Measurements from ENCODE around the gene FAM3D.
"Not testable (repeated sequence)": the region's sequence is repeated elsewhere in the genome, so short reads cannot be mapped to it uniquely, and the experiment has no call there.

The FAM3D gene

DNA sequence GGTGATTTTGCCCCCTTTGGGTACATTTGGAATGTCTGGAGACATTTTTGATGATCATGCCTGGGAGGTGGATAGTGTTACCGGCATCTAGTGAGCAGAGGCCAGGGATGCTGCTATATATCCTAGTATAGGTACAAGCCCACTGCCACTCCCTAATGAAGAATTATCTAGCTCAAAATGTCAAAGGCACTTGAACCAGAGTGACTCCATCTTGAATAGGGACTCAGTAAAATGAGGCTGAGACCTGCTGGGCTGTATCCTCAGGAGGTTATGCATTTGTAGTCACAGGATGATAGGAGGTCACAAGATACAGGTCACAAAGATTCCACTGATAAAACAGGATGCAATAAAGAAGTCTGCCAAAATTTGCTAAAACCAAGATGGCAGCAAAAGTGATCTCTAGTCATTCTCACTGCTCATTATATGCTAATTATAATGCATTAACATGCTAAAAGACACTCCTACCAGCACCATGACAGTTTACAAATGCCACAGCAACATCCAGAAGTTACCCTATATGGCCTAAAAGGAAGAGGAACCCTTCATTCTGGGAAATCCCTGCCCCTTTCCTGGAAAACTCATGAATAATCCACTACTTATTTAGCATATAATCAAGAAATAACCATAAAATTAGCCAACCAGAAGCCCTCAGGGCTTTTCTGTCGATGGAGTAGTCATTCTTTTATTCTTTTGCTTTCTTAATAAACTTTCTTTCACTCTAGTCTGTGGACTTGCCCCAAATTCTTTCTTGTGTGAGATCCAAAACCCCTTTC lies 40.0 kb upstream of the FAM3D start:
- TF ChIP-seq CTCF (IDR thresholded peaks at IDR 0.05; ENCODE audit: control insufficient read depth, insufficient read depth, low read depth, low read length, missing control alignments), result no peak
- H3K4me3 ChIP-seq (ENCODE audit: control insufficient read depth, low read depth, low read length), result no peak overlapping the region
- DNase-seq (ENCODE audit: low read depth), result no peak

- H3K4me3 ChIP-seq (ENCODE audit: control insufficient read depth, low read depth, low read length), result no peak overlapping the region
- no peak for DNase-seq (ENCODE audit: low read depth)
- no peak for TF ChIP-seq CTCF (IDR thresholded peaks at IDR 0.05; ENCODE audit: control insufficient read depth, insufficient read depth, low read depth, low read length, missing control alignments)
Measured at GRCh38 chr3:58704745-58705144, 38.2 kb upstream of the FAM3D start.

DNA sequence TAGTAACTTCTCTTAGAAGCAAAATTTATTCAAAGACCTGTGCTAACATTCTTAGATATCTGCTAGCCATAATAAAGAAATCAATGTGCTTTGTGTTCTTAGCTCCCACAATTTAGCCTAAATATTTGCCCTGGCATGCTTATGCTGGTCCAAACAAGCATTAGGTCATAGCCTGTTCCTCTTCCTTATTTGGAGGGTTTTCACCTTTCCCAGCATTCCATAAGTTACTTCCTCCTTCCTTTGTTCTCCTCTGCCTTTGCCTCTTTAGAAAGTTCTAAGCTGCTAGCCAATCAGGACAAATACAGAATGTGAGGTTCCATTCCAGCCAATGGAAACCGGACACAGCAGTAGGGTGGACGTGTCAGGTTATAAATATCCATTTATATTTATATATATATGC lies 37.7 kb upstream of the FAM3D start:
- not testable (repeated sequence) for H3K4me3 ChIP-seq (ENCODE audit: control insufficient read depth, low read depth, low read length); DNase-seq (ENCODE audit: low read depth)

DNA sequence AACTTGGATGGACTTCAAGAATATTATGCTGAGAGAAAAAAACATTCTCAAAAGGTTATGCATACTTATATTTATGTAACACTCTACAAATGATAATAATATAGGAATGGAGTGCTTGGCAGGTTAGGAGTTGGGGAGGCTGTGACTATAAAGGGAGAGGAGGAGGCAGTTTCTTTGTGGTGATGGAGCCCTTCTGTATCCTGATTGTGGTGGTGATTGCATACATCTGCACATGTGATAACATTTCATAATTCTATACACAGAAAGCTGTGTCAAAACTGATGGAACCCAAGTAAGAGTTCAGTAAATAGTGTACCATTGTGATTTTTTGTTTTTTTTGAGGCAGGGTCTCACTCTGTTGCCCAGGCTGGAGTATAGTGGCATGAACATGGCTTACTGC lies 31.7 kb upstream of the FAM3D start:
- no peak overlapping the region for H3K4me3 ChIP-seq (ENCODE audit: control insufficient read depth, low read depth, low read length)
- TF ChIP-seq CTCF (IDR thresholded peaks at IDR 0.05; ENCODE audit: control insufficient read depth, insufficient read depth, low read depth, low read length, missing control alignments), result no peak
- DNase-seq (ENCODE audit: low read depth), result no peak

- DNase-seq (ENCODE audit: low read depth), result no peak
- TF ChIP-seq CTCF (IDR thresholded peaks at IDR 0.05; ENCODE audit: control insufficient read depth, insufficient read depth, low read depth, low read length, missing control alignments), result no peak
- H3K4me3 ChIP-seq (ENCODE audit: control insufficient read depth, low read depth, low read length), result no peak overlapping the region
Measured at GRCh38 chr3:58697561-58697960, 31.0 kb upstream of the FAM3D start.

- not testable (repeated sequence) for DNase-seq (ENCODE audit: low read depth); H3K4me3 ChIP-seq (ENCODE audit: control insufficient read depth, low read depth, low read length)
Measured at GRCh38 chr3:58696813-58697212, 30.2 kb upstream of the FAM3D start.

- no peak for TF ChIP-seq CTCF (IDR thresholded peaks at IDR 0.05; ENCODE audit: control insufficient read depth, insufficient read depth, low read depth, low read length, missing control alignments)
Measured at GRCh38 chr3:58696093-58696492, 29.5 kb upstream of the FAM3D start.

GRCh38 chr3:58695284-58695683 lies 28.7 kb upstream of the FAM3D start:
- not testable (repeated sequence) for H3K4me3 ChIP-seq (ENCODE audit: control insufficient read depth, low read depth, low read length); DNase-seq (ENCODE audit: low read depth)

More at GRCh38 chr3:58696093-58696492, 29.5 kb upstream of the FAM3D start:
- H3K4me3 ChIP-seq (ENCODE audit: control insufficient read depth, low read depth, low read length), result no peak overlapping the region
- DNase-seq (ENCODE audit: low read depth), result no peak

All from AG09309 (cell line).